Measurements from ENCODE around the gene BTF3. TPM values are rescaled to one million over a fixed set of nuclear protein-coding genes. Genes with fewer than 3 reads are reported as not detected.

BTF3 gene
- total RNA-seq, 1 experiment from 2014 or later, result 861 TPM

DNA sequence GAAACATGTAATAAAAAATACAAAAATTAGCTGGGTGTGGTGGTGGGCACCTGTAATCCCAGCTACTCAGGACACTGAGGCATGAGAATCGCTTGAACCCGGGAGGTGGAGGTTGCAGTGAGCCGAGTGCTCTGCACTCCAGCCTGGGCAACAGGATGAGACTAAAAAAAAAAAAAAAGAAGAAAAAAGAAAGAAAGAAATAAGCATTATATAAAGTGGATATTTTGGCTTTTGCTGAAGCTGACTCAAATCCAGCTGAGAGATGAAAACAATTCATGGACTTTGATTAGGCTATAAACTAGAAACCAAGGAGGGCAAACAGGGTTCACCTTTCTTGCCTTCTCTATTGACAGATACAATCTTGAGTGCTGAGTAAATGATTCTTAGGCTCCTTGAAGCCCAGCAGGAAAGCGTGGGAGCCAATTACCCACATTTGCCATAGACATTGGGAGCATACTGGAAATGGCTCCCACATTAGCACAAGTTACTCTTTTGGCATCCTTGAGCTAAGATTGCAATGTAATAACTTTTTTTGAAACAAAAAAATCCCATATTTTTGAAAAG is 2.4 kb upstream of the BTF3 start:
- DNase-seq, result no peak
- H3K4me1 Mint-ChIP-seq, result peaks cover 45 to 63% of the 10 kb centered on the region in 2 experiments
- H3K23me2 ChIP-seq (ENCODE audit: insufficient read length, low read depth, low read length, poor library complexity, severe bottlenecking), result peaks cover 8% of the 10 kb centered on the region

More for the DNA sequence above, 2.4 kb upstream of the BTF3 start:
- Histone ChIP-seq H3K27me3 (ENCODE audit: insufficient read depth, low read length) (no peaks in the 10 kb centered on the region), H3K27ac (ENCODE audit: insufficient read length, low read depth, low read length) (no peak overlapping the region), H3K56ac (ENCODE audit: insufficient read length, low read depth, low read length) (no peak overlapping the region), H3K9me3 (ENCODE audit: control insufficient read depth, low read depth, low read length) (no peaks in the 10 kb centered on the region), H2AFZ (ENCODE audit: low read length) (no peak overlapping the region), H3K79me1 (ENCODE audit: insufficient read depth, low read depth, low read length, poor library complexity, severe bottlenecking) (no peaks in the 10 kb centered on the region), H3K4me1 (ENCODE audit: insufficient read depth, low read length) (no peaks in the 10 kb centered on the region; the same call in 1 of the 2 replicates), H3K4ac (ENCODE audit: low read depth, low read length) (no peak overlapping the region), H4K8ac (replicated peaks; ENCODE audit: insufficient read length, low read depth, low read length) (no peak overlapping the region), H4K5ac (ENCODE audit: insufficient read length, low read depth, low read length) (no peak overlapping the region), H3K9ac (ENCODE audit: extremely low read depth, insufficient read length, low read length) (no peak overlapping the region), H3T11ph (ENCODE audit: low read length) (no peak overlapping the region), H2BK5ac (ENCODE audit: insufficient read length, low read length) (no peak overlapping the region), H3K79me2 (ENCODE audit: insufficient read depth, low read length) (peaks cover 18% of the 10 kb centered on the region; the same call in 1 of the 2 replicates), H3K18ac (ENCODE audit: insufficient read length, low read depth, low read length) (no peak overlapping the region), H2BK20ac (ENCODE audit: low read depth, low read length, poor library complexity, severe bottlenecking) (no peak overlapping the region), H2BK120ac (ENCODE audit: low read depth, low read length, poor library complexity, severe bottlenecking) (no peak overlapping the region), H2AK5ac (ENCODE audit: insufficient read length, low read length) (no peak overlapping the region), H3K4me2 (ENCODE audit: insufficient read depth, insufficient read length, low read length) (no peak overlapping the region), H3K23ac (ENCODE audit: insufficient read length, low read depth, low read length) (no peak overlapping the region), H3K14ac (ENCODE audit: insufficient read depth, low read length) (no peak overlapping the region), H2BK15ac (ENCODE audit: low read depth, low read length) (no peak overlapping the region), H4K20me1 (ENCODE audit: control insufficient read depth, insufficient read depth, insufficient read length) (no peaks in the 10 kb centered on the region), H2BK12ac (ENCODE audit: insufficient read length, low read depth, low read length) (no peak overlapping the region), H4K91ac (ENCODE audit: insufficient read length, low read depth, low read length) (no peak overlapping the region)
- H3K27me3 Mint-ChIP-seq (ENCODE audit: low read depth), result no peaks in the 10 kb centered on the region
- TF ChIP-seq, protein P1, sequence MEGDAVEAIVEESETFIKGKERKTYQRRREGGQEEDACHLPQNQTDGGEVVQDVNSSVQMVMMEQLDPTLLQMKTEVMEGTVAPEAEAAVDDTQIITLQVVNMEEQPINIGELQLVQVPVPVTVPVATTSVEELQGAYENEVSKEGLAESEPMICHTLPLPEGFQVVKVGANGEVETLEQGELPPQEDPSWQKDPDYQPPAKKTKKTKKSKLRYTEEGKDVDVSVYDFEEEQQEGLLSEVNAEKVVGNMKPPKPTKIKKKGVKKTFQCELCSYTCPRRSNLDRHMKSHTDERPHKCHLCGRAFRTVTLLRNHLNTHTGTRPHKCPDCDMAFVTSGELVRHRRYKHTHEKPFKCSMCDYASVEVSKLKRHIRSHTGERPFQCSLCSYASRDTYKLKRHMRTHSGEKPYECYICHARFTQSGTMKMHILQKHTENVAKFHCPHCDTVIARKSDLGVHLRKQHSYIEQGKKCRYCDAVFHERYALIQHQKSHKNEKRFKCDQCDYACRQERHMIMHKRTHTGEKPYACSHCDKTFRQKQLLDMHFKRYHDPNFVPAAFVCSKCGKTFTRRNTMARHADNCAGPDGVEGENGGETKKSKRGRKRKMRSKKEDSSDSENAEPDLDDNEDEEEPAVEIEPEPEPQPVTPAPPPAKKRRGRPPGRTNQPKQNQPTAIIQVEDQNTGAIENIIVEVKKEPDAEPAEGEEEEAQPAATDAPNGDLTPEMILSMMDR (conservative IDR thresholded peaks at IDR 0.05), result no peak
- H3K4me3 Mint-ChIP-seq, result no peak overlapping the region
- 0 out of 7 replicates have a peak overlapping the region, but pooled peaks of 1 of the 3 experiments have one; percentile 25 for H3K27ac Mint-ChIP-seq
- peaks cover 11 to 21% (median 18%) of the 10 kb centered on the region in 3 experiments; a peak in 6 of 7 replicates for H3K36me3 Mint-ChIP-seq (ENCODE audit: insufficient read depth in 1 of 3, low read depth in 3 of 3)
- H3K9me3 Mint-ChIP-seq, result no peaks in the 10 kb centered on the region
- no CpG with 5 or more reads among the region's 4 CpGs for WGBS (ENCODE audit: extremely low coverage, insufficient read length, low lambda C conversion rate)

All from H9 (cell line).